Right lobe of liver (tissue), 6 donors: Measurements from ENCODE around the gene RABGAP1. TPM values are rescaled to one million over a fixed set of nuclear protein-coding genes. Genes with fewer than 3 reads are reported as not detected.

Source experiments
- ATAC-seq, 4 donors: fragments of 200-7000 bp; cut with Tn5 transposase; one replicate each; pipeline ENCODE4 v1.9.1; 2020; ENCODE audit warnings: mild to moderate bottlenecking in 4 of 4, moderate library complexity in 4 of 4
- DNase-seq, 3 donors: peaks; one replicate each; pipeline ENCODE4 v3.0.0-alpha.2; 2020
- H3K27ac ChIP-seq, 3 donors: fragments of 200-600 bp; one replicate each; pipeline ENCODE4 v1.8.0; 2022
- H3K27me3 ChIP-seq, 2 donors: fragments of 200-600 bp; one replicate each; pipeline ENCODE4 v1.8.0; 2022
- H3K36me3 ChIP-seq, 4 donors: fragments of 200-600 bp; sonication (generic) in 1 of 4; one replicate each; pipeline versions ENCODE4 v1.5.1 to v1.8.0; 2017 to 2022; ENCODE audit warnings: control low read depth in 1 of 4
- H3K4me1 ChIP-seq, 4 donors: fragments of 200-600 bp; sonication (generic) in 1 of 4; one replicate each; pipeline versions ENCODE4 v1.5.1 to v1.8.0; 2017 to 2022; ENCODE audit warnings: control low read depth in 1 of 4
- H3K4me3 ChIP-seq, 3 donors: fragments of 200-600 bp; one replicate each; pipeline ENCODE4 v1.8.0; 2022
- H3K9me3 ChIP-seq, 4 donors: fragments of 200-600 bp; sonication (generic) in 1 of 4; one replicate each; pipeline versions ENCODE4 v1.5.1 to v1.8.0; 2017 to 2022; ENCODE audit warnings: control low read depth in 1 of 4
- CTCF ChIP-seq, 4 donors: fragments of 200-600 bp in 3 of 4; fragments of 450-650 bp in 1 of 4; IDR thresholded peaks; one replicate each; pipeline versions ENCODE4 v1.5.1 to v1.8.0; 2016 to 2022; ENCODE audit warnings: antibody characterized with exemption in 4 of 4, mild to moderate bottlenecking in 2 of 4
- POLR2A ChIP-seq: fragments of 450-650 bp; IDR thresholded peaks from one replicate; pipeline ENCODE4 v1.6.1; 2017; ENCODE audit warnings: antibody characterized with exemption, mild to moderate bottlenecking
- WGBS: methylation state at CpG from one replicate; pipeline ENCODE4 v1.1.6; 2018; ENCODE audit warnings: low coverage, low lambda C conversion rate; ENCODE audit not compliant: insufficient coverage; ENCODE audit errors: missing lambda C conversion rate; 5-methylcytosine and 5-hydroxymethylcytosine counted together
- intact Hi-C, 2 donors: fragments of 100-400 bp; cut with DNase I; formaldehyde crosslinking; loops; one replicate each; pipeline versions ENCODE4 v1.11.2 to v1.14.1; 2022
- total RNA-seq, 6 experiments: library from RNA; depleted of rRNA in 2 of 6; stranded (reverse); fragments of >200 nt in 2 of 6; fragmentation: NEBNext Ultra II Directional in 3 of 6; extraction: Animal tissue kit (Norgen Biotek cat#: 25700) in 3 of 6; gene quantifications; one replicate each; pipeline versions ENCODE4 v1.1.0 to v1.2.4, GENCODE V29; 2016 to 2023
- donor health status: DM: no; HTN: yes; CAD: no.
- donor health status: DM: no; HTN: no; CAD: no.
- donor health status: DM: no; HTN: no; CAD: no.
- donor health status: DM: no; HTN: yes; CAD: no.
- donor health status: DM: no; HTN: yes; CAD: no.

Gene RABGAP1
- total RNA-seq, 6 experiments from 2014 or later, result 11.4 to 15.4 (median 13.5) TPM

GRCh38 chr9:123085916-123086315 is 145.1 kb downstream of the RABGAP1 start:
- peaks cover 0 to 18% (median 0%) of the 10 kb centered on the region in 4 donors for H3K4me1 ChIP-seq
- DNase-seq, result no peak
- peaks cover 0 to 7% (median 0%) of the 10 kb centered on the region in 4 donors for H3K36me3 ChIP-seq
- intact Hi-C loops, result loop anchor here in 1 of 2 donors (10.0 kb wide), 1 partner anchor 259 kb away; no protein-coding TSS in a partner anchor
- no peaks in the 10 kb centered on the region for H3K27me3 ChIP-seq
- H3K27ac ChIP-seq, result no peak overlapping the region
- H3K4me3 ChIP-seq, result no peak overlapping the region
- no peaks in the 10 kb centered on the region for H3K9me3 ChIP-seq
- ATAC-seq, result no peak
- TF ChIP-seq CTCF (IDR thresholded peaks at IDR 0.05) (no peak), POLR2A (no peak)
- 53% methylated on average over 2 of the region's 2 CpGs for WGBS

GRCh38 chr9:123087359-123087888 is 146.6 kb downstream of the RABGAP1 start:
- no peaks in the 10 kb centered on the region for H3K9me3 ChIP-seq
- peak; percentile 78 to 84 (median 82) for ATAC-seq
- H3K4me1 ChIP-seq, result peaks cover 0 to 23% (median 0%) of the 10 kb centered on the region in 4 donors
- H3K27ac ChIP-seq, result peak overlapping the region in 1 of 3 donors; percentile 24
- no peak for TF ChIP-seq POLR2A
- no peak for TF ChIP-seq CTCF (IDR thresholded peaks at IDR 0.05)
- peak in 1 of 3 donors; percentile 58 for DNase-seq
- peaks cover 0 to 7% (median 3%) of the 10 kb centered on the region in 4 donors for H3K36me3 ChIP-seq
- H3K4me3 ChIP-seq, result no peak overlapping the region
- intact Hi-C loops, result loop anchor here in 1 of 2 donors (10.0 kb wide), 1 partner anchor 257 kb away; no protein-coding TSS in a partner anchor
- WGBS, result 30% methylated on average over 2 of the region's 4 CpGs
- H3K27me3 ChIP-seq, result no peaks in the 10 kb centered on the region

GRCh38 chr9:123089040-123089439 is 148.2 kb downstream of the RABGAP1 start:
- peaks cover 0 to 12% (median 4%) of the 10 kb centered on the region in 4 donors for H3K36me3 ChIP-seq
- no peak overlapping the region for H3K4me3 ChIP-seq
- no peak overlapping the region for H3K27ac ChIP-seq
- peak in 3 of 4 donors; percentile 38 to 66 (median 47) for ATAC-seq
- intact Hi-C loops, result loop anchor here in 1 of 2 donors (10.0 kb wide), 1 partner anchor 256 kb away; no protein-coding TSS in a partner anchor
- no peak for DNase-seq
- H3K4me1 ChIP-seq, result peaks cover 0 to 23% (median 0%) of the 10 kb centered on the region in 4 donors
- no peak for TF ChIP-seq POLR2A
- TF ChIP-seq CTCF (IDR thresholded peaks at IDR 0.05), result no peak
- WGBS, result 67% methylated on average over 1 of the region's 1 CpG
- no peaks in the 10 kb centered on the region for H3K9me3 ChIP-seq
- no peaks in the 10 kb centered on the region for H3K27me3 ChIP-seq

- DNase-seq (no peak), ATAC-seq (no peak)
- Histone ChIP-seq H3K9me3 (no peaks in the 10 kb centered on the region), H3K4me1 (peaks cover 0 to 23% (median 0%) of the 10 kb centered on the region in 4 donors), H3K27ac (no peak overlapping the region), H3K27me3 (no peaks in the 10 kb centered on the region), H3K36me3 (peaks cover 0 to 12% (median 4%) of the 10 kb centered on the region in 4 donors), H3K4me3 (no peak overlapping the region)
- 95% methylated on average over 5 of the region's 5 CpGs for WGBS
- TF ChIP-seq POLR2A, result no peak
- no peak for TF ChIP-seq CTCF (IDR thresholded peaks at IDR 0.05)
- intact Hi-C loops, result loop anchor here in 1 of 2 donors (10.0 kb wide), 1 partner anchor 255 kb away; no protein-coding TSS in a partner anchor
Measured at GRCh38 chr9:123089790-123090189, 149.0 kb downstream of the RABGAP1 start.
